Measurements from ENCODE around the gene MZF1.
"Not testable (repeated sequence)": the region's sequence is repeated elsewhere in the genome, so short reads cannot be mapped to it uniquely, and the experiment has no call there.

Gene MZF1

GRCh38 chr19:58555369-58555885 is 17.7 kb downstream of the MZF1 start:
- no peak for DNase-seq

GRCh38 chr19:58554494-58555368 is 18.4 kb downstream of the MZF1 start, which contains the start of gene CHMP2A:
Gene CHMP2A (minus strand): TSS chr19:58555105. CDS start chr19:58554212, 893 bp downstream.
- DNase-seq: peak; percentile 97

GRCh38 chr19:58553799-58554493 is 19.2 kb downstream of the MZF1 start:
- DNase-seq: no peak

GRCh38 chr19:58552655-58553054 is 20.5 kb downstream of the MZF1 start:
- no peak for DNase-seq

GRCh38 chr19:58551577-58552471 is 21.3 kb downstream of the MZF1 start:
- DNase-seq: no peak

- DNase-seq: no peak
Measured at GRCh38 chr19:58551123-58551497, 22.0 kb downstream of the MZF1 start.

- no peak for DNase-seq
Measured at GRCh38 chr19:58550362-58551122, 22.6 kb downstream of the MZF1 start.

GRCh38 chr19:58549664-58550361 is 23.3 kb downstream of the MZF1 start:
- no peak for DNase-seq

- DNase-seq: no peak
Measured at GRCh38 chr19:58548859-58549663, 24.1 kb downstream of the MZF1 start.

- no peak for DNase-seq
Measured at GRCh38 chr19:58547323-58548312, 25.5 kb downstream of the MZF1 start.

- DNase-seq: no peak
Measured at GRCh38 chr19:58546019-58546530, 27.1 kb downstream of the MZF1 start.

GRCh38 chr19:58545286-58546018 is 27.7 kb downstream of the MZF1 start:
- DNase-seq: no peak

GRCh38 chr19:58544591-58545285 is 28.4 kb downstream of the MZF1 start:
- DNase-seq: peak; percentile 71

GRCh38 chr19:58543826-58544590 is 29.1 kb downstream of the MZF1 start, which contains the start of gene TRIM28:
Gene TRIM28 (plus strand): TSS chr19:58544064. CDS start chr19:58544758, 694 bp downstream.
- peak; percentile 100 for DNase-seq

- not testable (repeated sequence) for DNase-seq
Measured at GRCh38 chr19:58542641-58543372, 30.3 kb downstream of the MZF1 start.

- not testable (repeated sequence) for DNase-seq
Measured at GRCh38 chr19:58539169-58539559, 34.0 kb downstream of the MZF1 start.
